Measurements from ENCODE around the gene CCDC12.

The CCDC12 gene
- 61.4 to 67.9 (median 62.2) reads per million in 4 experiments for total RNA-seq

GRCh38 chr3:46976326-46977190 is at the start of gene CCDC12:
CCDC12 (minus strand) TSS chr3:46976745; CDS start chr3:46976732, 13 bp downstream.
- DNase-seq: peak; percentile 93

- DNase-seq: no peak
Observed at GRCh38 chr3:47024932-47025331, 48.4 kb upstream of the CCDC12 start.

- no peak for DNase-seq
Observed at GRCh38 chr3:47022641-47023071, 46.1 kb upstream of the CCDC12 start.

DNA sequence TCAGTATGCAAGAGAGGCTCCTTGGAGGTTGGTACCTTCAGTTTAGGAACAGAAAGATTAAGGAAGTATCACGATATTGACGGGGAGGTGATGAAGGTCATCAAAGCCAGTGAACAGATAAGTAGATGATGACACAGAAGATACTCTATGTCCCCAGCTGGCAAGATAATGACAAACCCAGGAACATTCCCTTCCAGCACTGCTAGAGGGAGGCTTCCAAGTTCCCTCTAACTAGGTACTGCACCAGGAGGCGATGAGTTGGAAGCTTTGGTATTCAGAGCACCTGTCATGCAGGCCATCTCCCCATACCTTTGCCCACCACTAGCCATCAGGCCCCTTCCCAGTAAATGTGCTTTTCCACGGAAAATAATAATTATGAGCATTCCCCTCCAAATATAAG is 43.8 kb upstream of the CCDC12 start:
- DNase-seq: no peak

DNA sequence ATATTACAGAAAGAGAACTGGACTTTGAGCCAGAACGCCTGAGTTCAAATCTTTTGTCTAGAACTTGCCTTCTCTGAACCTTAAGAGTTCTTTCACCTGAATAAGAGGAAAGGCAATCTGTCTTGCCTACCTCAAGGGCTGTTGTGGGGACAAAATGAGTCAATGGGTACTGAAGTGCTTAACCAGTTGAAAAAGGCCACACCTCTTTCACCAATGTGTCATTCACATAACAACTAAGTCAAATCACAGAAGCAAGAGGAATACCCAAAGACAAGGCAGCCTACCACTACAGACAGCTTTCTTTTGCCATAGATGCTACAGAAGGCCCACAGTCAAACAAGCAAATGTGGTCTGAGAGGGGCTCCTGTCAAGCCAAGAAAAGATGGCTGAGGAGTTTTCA is 42.7 kb upstream of the CCDC12 start:
- no peak for DNase-seq

DNA sequence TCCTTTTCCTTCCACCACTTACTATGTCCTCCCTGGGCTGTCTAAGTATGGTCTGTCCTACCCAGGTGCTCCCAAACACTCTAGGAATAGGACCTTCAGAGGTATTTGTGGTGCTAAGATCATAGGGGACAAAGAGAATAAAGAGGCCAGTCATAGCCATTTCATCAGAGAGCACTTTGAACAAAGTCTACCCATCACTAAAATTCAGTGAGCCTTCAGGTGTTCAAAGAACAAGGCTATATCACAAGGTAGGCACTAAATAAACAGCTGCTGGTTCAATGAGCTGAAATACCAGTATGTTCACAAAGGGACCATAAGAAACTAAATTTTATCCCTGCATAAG is 41.7 kb upstream of the CCDC12 start:
- DNase-seq: no peak

- DNase-seq: no peak
Observed at GRCh38 chr3:47017504-47018268, 41.1 kb upstream of the CCDC12 start.

GRCh38 chr3:47016934-47017435 is 40.4 kb upstream of the CCDC12 start:
- DNase-seq: no peak

GRCh38 chr3:47016086-47016933 is 39.8 kb upstream of the CCDC12 start:
- no peak for DNase-seq

DNA sequence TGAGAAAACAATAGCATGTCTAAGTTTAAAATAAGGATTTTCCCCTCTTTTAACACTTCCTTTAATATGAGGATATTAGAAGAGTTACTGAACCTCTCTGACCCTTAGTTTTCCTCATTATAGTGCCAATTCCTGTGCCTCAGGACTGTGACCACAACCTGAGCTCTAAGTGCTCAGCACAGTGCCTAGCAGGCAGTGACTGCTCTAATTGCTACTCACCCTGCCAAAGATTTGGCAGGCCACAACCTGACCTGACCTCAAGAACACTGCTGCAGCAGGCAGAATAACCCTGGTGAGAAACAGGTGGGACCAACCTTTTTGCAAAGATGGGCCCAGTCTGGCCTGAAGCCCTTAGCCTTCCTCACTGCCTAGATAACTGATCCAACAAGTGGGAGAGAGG is 38.6 kb upstream of the CCDC12 start:
- DNase-seq: no peak

DNA sequence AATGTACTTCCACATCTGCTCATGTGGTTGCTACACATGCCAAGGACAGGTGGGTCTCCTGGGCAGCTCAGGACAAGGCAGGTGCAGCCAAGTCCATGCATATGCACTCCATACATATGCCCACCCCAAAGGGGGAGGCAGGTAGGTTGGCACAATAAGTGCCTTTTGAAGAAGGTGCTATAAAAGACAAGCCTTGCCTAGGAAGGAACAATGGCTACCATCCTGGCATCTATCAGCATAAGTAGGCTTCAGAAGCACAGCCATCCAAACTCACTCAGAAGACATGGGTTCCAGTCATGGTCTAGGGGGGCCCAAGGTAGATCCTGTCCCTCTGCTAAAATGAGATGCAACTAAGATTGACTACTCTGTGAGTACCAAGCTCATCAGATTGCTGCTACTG is 37.5 kb upstream of the CCDC12 start:
- DNase-seq: no peak

GRCh38 chr3:47013231-47013630 is 36.7 kb upstream of the CCDC12 start:
- no peak for DNase-seq

DNA sequence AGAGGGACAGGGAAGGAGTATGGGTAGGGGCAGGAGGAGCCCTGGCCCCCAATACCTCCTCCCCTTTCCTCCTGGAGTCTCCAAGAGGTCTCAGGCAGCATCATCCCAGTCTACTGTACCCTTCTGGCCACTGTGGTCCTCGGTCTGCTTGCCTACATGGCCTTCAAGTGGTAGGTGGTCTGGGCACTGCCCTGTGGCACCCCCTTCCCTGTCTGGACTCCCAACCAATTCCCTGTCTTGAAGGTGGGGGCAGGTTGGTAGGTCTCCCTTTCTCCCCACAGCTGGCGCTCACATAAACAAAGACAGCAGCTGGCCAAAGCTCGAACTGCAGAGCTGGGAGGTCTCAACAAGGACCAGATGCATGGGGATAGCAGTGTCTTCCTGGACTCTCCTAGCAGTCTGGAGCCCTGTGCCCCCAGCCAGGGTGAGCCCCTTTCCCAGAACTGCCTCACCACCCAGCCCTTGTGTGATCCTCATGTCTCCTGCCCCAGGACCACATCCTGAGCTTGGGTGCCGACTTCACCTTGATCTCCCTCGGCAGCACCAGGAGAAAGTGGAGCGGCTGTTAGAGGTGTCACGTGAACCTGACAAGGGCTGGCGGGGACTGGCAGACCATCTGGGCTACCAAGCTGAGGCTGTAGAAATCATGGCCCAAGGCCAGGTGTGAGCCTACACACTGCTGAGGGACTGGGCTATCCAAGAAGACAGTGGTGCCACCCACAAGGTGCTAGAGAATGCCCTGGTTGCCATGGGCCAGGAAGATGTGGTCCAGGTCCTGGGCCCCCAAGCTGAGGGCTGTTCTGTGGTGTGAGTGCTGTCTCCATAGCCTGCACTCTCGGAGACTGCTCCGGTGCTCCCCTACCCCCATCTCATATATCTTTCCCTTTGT is 36.0 kb upstream of the CCDC12 start:
- DNase-seq: no peak

- DNase-seq: no peak
Observed at GRCh38 chr3:47011371-47011770, 34.8 kb upstream of the CCDC12 start.

GRCh38 chr3:47010910-47011309 is 34.4 kb upstream of the CCDC12 start:
- DNase-seq: no peak

GRCh38 chr3:47010111-47010712 is 33.7 kb upstream of the CCDC12 start:
- DNase-seq: no peak

DNA sequence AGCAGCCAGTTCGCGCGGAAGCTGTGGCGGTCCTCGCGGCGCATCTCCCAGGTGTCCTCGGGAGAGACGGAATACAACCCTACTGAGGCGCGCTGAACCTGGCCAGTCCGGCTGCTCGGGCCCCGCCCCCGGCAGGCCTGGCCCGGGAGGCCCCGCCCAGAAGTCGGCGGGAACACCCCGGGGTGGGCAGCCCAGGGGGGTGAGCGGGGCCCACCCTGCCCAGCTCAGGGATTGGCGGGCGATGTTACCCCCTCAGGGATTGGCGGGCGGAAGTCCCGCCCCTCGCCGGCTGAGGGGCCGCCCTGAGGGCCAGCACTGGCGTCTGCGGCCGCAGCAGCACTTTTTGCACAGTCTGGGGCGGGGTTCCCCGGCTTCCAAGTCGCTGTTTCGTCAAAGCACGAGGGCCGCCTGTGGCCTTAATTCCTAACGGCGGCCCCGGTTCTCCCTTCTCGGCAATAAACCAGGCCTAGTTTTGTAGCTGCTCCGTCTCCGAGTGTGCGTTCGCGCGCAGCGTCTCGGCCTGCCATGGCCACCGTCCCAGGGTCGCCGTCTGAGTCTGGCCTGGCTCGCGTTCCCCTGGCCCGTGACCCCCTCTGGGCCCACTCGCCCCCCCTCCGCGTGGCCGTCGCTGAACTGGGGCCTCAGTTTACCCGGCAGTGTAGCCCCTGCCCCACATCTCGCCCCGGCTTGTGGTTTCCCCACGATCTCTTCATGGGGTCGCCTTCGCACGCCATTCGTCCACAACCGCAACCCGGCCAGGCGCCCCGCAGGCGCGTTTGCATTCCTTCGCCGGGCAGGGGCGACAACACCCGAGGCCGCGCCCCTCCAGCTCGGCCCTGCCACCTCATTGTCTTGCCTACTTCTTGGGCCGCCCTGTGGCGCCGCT is 32.9 kb upstream of the CCDC12 start:
- DNase-seq: peak; percentile 82

- DNase-seq: no peak
Observed at GRCh38 chr3:47008851-47009224, 32.3 kb upstream of the CCDC12 start.

DNA sequence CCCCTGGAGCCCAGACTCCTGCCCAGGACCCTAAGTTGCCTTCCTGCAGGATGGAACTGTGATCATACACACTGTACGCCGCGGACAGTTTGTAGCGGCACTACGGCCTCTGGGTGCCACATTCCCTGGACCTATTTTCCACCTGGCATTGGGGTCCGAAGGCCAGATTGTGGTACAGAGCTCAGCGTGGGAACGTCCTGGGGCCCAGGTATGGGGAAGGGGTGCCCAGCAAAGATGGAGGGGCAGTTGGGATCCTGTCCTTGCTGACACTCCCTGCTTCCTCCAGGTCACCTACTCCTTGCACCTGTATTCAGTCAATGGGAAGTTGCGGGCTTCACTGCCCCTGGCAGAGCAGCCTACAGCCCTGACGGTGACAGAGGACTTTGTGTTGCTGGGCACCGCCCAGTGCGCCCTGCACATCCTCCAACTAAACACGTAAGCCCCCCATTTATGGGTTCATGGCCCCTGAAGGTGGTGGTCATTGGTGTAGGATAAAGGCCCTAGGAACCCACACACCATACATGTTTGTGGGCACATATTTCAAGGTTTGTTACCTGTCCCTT is 31.8 kb upstream of the CCDC12 start:
- no peak for DNase-seq
